GM23338 (cell line): Measurements from ENCODE around the gene ARHGAP12. TPM values are rescaled to one million over a fixed set of nuclear protein-coding genes. Genes with fewer than 3 reads are reported as not detected.
A peak's percentile ranks its signal among the peaks of the same experiment; 100 is the strongest.

ENCODE experiments used
- ATAC-seq: fragments of 200-7000 bp; cut with Tn5 transposase; 3 replicates; pipeline ENCODE4 v1.9.1; 2020
- DNase-seq: peaks from one replicate; pipeline ENCODE4 v3.0.0-alpha.2; 2015; ENCODE audit warnings: low spot score
- H2AFZ ChIP-seq: fragments of 200-600 bp; sonication (generic); 2 replicates; pipeline ENCODE4 v1.8.0; 2016; ENCODE audit warnings: antibody characterized with exemption, mild to moderate bottlenecking, moderate library complexity
- H3F3A ChIP-seq: fragments of 200-600 bp; sonication (generic); replicated peaks from 2 replicates; pipeline ENCODE4 v1.8.0; 2017; ENCODE audit warnings: antibody characterized with exemption, mixed run types, low read depth
- H3K27ac ChIP-seq: fragments of 200-600 bp; sonication (generic); 2 replicates; pipeline ENCODE4 v1.6.1; 2016; ENCODE audit warnings: low read depth
- H3K27me3 ChIP-seq: fragments of 200-600 bp; sonication (generic); 2 replicates; pipeline ENCODE4 v1.8.0; 2016; ENCODE audit warnings: mild to moderate bottlenecking, mixed run types, moderate library complexity; ENCODE audit not compliant: insufficient read depth
- H3K36me3 ChIP-seq: fragments of 200-600 bp; sonication (generic); 2 replicates; pipeline ENCODE4 v1.8.0; 2016; ENCODE audit warnings: mild to moderate bottlenecking; ENCODE audit not compliant: insufficient read depth
- H3K4me1 ChIP-seq: fragments of 200-600 bp; sonication (generic); 2 replicates; pipeline ENCODE4 v1.8.0; 2016; ENCODE audit warnings: mild to moderate bottlenecking, moderate library complexity; ENCODE audit not compliant: insufficient read depth
- H3K4me2 ChIP-seq: fragments of 200-600 bp; sonication (generic); 2 replicates; pipeline ENCODE4 v1.7.1; 2017; ENCODE audit warnings: mixed run types
- H3K4me3 ChIP-seq: fragments of 200-600 bp; sonication (generic); 2 replicates; pipeline ENCODE4 v1.6.1; 2016; ENCODE audit warnings: mixed run types
- H3K79me2 ChIP-seq: fragments of 200-600 bp; sonication (generic); replicated peaks from 2 replicates; pipeline ENCODE4 v1.8.0; 2017; ENCODE audit warnings: mild to moderate bottlenecking; ENCODE audit not compliant: insufficient read depth
- H3K9me2 ChIP-seq: fragments of 200-600 bp; sonication (generic); 2 replicates; pipeline ENCODE4 v1.8.0; 2017; ENCODE audit not compliant: insufficient read depth
- H4K20me1 ChIP-seq: fragments of 200-600 bp; sonication (generic); replicated peaks from 2 replicates; pipeline ENCODE4 v1.8.0; 2017; ENCODE audit warnings: mild to moderate bottlenecking; ENCODE audit not compliant: insufficient read depth
- H3K27ac Mint-ChIP-seq: 2 replicates; pipeline ENCODE4 v1.8.0; 2020; ENCODE audit warnings: inconsistent platforms, mild to moderate bottlenecking, moderate library complexity, mixed read lengths
- H3K27me3 Mint-ChIP-seq: 3 replicates; pipeline ENCODE4 v1.8.0; 2022; ENCODE audit warnings: low read depth, mild to moderate bottlenecking, moderate library complexity, mixed read lengths, inconsistent platforms; ENCODE audit not compliant: insufficient read depth, poor library complexity
- H3K36me3 Mint-ChIP-seq: 3 replicates; pipeline ENCODE4 v1.8.0; 2021; ENCODE audit warnings: low read depth, mild to moderate bottlenecking, inconsistent platforms, moderate library complexity, mixed read lengths
- H3K4me1 Mint-ChIP-seq: 3 replicates; pipeline ENCODE4 v1.8.0; 2020; ENCODE audit warnings: mild to moderate bottlenecking, inconsistent platforms, mixed read lengths
- H3K4me3 Mint-ChIP-seq: 3 replicates; pipeline ENCODE4 v1.8.0; 2021; ENCODE audit warnings: moderate library complexity, mild to moderate bottlenecking, inconsistent platforms, mixed read lengths
- H3K9me3 Mint-ChIP-seq: 3 replicates; pipeline ENCODE4 v1.8.0; 2020; ENCODE audit warnings: moderate library complexity, mild to moderate bottlenecking, inconsistent platforms, mixed read lengths
- CREB1 ChIP-seq: fragments of 250-450 bp; sonication (Bioruptor Pico); IDR thresholded peaks from 2 replicates; pipeline ENCODE4 v1.5.0; 2020; ENCODE audit warnings: low read depth, mild to moderate bottlenecking, moderate library complexity
- ETS1 ChIP-seq: IDR thresholded peaks from 2 replicates; pipeline ENCODE4 v1.6.1; 2016; ENCODE audit warnings: antibody characterized with exemption
- EZH2 ChIP-seq: fragments of 200-600 bp; sonication (generic); IDR thresholded peaks from one replicate; pipeline ENCODE4 v1.8.0; 2017; ENCODE audit warnings: antibody characterized with exemption, mild to moderate bottlenecking, low read depth; ENCODE audit not compliant: unreplicated experiment
- EZH2phosphoT487 ChIP-seq: fragments of 200-600 bp; sonication (generic); IDR thresholded peaks from one replicate; pipeline ENCODE4 v1.8.1; 2018; ENCODE audit warnings: antibody characterized with exemption; ENCODE audit not compliant: unreplicated experiment
- JUNB ChIP-seq: IDR thresholded peaks from one replicate; pipeline ENCODE4 v1.6.1; 2016; ENCODE audit warnings: antibody characterized with exemption; ENCODE audit not compliant: unreplicated experiment
- NANOG ChIP-seq: IDR thresholded peaks from 2 replicates; pipeline ENCODE4 v1.6.1; 2016; ENCODE audit warnings: antibody characterized with exemption, borderline replicate concordance
- POLR2AphosphoS5 ChIP-seq: IDR thresholded peaks from 2 replicates; pipeline ENCODE4 v1.6.1; 2016; ENCODE audit warnings: antibody characterized with exemption, low read depth
- STAT1 ChIP-seq: IDR thresholded peaks from one replicate; pipeline ENCODE4 v1.6.1; 2016; ENCODE audit warnings: antibody characterized with exemption; ENCODE audit not compliant: unreplicated experiment
- ZNF114 ChIP-seq: fragments of 250-450 bp; sonication (Bioruptor Pico); IDR thresholded peaks from 2 replicates; pipeline ENCODE4 v1.5.0; 2020; ENCODE audit warnings: mild to moderate bottlenecking, moderate library complexity
- ZNF331 ChIP-seq: fragments of 250-450 bp; sonication (Bioruptor Pico); IDR thresholded peaks from 2 replicates; pipeline ENCODE4 v1.5.0; 2020; ENCODE audit warnings: low read depth, mild to moderate bottlenecking, moderate library complexity
- ZNF462 ChIP-seq: fragments of 250-450 bp; sonication (Bioruptor Pico); IDR thresholded peaks from 2 replicates; pipeline ENCODE4 v1.5.0; 2020; ENCODE audit warnings: mild to moderate bottlenecking, moderate library complexity
- polyA plus RNA-seq: library from polyadenylated mRNA; unstranded; fragments of >200 nt; fragmentation: Nextera tagmentation; extraction: Ambion mirVana; gene quantifications from 2 replicates; pipeline ENCODE4 v1.2.1, GENCODE V29; 2016
- total RNA-seq: library from RNA; depleted of rRNA; stranded (reverse); fragments of >200 nt; shearing (Covaris generic); gene quantifications from 2 replicates; pipeline ENCODE4 v1.2.3, GENCODE V29; 2014
- TF ChIP-seq, protein P1 (sequence below): IDR thresholded peaks from one replicate; pipeline ENCODE4 v1.6.1; 2018; ENCODE audit warnings: antibody characterized with exemption; ENCODE audit not compliant: unreplicated experiment
- TF ChIP-seq, protein P2 (sequence below), 2 experiments: fragments of 200-600 bp in 1 of 2; sonication (generic) in 1 of 2; conservative IDR thresholded peaks; 2 replicates each; pipeline versions ENCODE4 v1.5.1 to v1.6.1; 2016 to 2017; ENCODE audit warnings: antibody characterized with exemption in 2 of 2, low read depth in 2 of 2, mild to moderate bottlenecking in 2 of 2, moderate library complexity in 1 of 2

The ARHGAP12 gene
- total and polyA plus RNA-seq, 2 experiments from 2014 or later = 27.5 to 50.7 TPM

DNA sequence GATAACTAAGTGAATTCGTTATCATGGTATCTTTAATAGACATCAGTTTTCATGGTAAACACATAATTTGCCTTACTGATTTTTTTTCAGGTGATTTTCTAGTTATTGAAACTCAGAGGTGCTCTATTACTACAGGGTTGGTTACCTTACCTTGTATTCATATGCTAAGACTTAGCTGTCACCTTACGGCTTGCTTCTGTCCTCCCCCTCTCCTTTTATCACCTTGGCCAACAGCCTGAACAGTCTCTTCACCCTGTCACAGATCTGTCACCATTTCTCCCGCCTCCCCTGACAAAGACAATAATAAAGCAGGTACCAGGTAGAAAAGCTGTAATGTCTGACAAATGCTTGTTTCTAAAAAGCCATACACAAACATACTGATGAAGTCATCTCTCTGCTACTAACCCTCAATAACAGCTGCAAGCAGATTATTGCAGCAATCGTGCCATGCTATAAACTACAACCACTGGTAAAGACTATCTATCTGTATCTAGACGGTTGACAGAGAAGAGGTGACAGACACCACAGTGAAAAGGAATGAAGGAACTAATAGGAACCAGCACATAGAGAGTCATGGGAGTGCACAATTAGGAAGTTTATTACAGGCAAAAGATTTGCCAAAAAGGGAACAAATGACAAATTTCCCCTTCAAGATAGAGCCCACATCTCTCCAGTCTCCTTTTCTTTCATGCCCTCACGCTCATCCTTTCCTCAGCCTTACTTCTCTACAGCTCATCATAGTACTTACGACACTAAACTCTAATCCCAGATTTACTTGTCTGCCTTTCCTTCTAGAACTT, 57.2 kb downstream of the ARHGAP12 start:
- ATAC-seq = peak; percentile 70
- H3K4me2 ChIP-seq = peak overlapping the region; percentile 24; the same call in 1 of the 2 replicates
- H4K20me1 ChIP-seq = 0 out of 2 replicates have a peak, but pooled peaks cover 13% of the 10 kb centered on the region

More for the DNA sequence above, 57.2 kb downstream of the ARHGAP12 start:
- no peaks in the 10 kb centered on the region for H3K27me3 Mint-ChIP-seq
- no peaks in the 10 kb centered on the region for H3F3A ChIP-seq
- H3K4me1 ChIP-seq = peaks cover 17% of the 10 kb centered on the region
- H2AFZ ChIP-seq = no peak overlapping the region
- H3K27me3 ChIP-seq = no peaks in the 10 kb centered on the region
- peaks cover 3% of the 10 kb centered on the region; the same call in 2 of the 3 replicates for H3K4me1 Mint-ChIP-seq
- no peaks in the 10 kb centered on the region for H3K9me3 Mint-ChIP-seq
- DNase-seq = no peak
- no peaks in the 10 kb centered on the region for H3K36me3 ChIP-seq
- H3K27ac ChIP-seq = no peak overlapping the region
- no peak overlapping the region for H3K4me3 Mint-ChIP-seq
- H3K36me3 Mint-ChIP-seq = no peaks in the 10 kb centered on the region
- H3K79me2 ChIP-seq = peaks cover 95% of the 10 kb centered on the region
- H3K4me3 ChIP-seq = no peak overlapping the region
- no peak for TF ChIP-seq ZNF114
- no peak for TF ChIP-seq ZNF331 (CRISPR knock-in tag)
- no peak for TF ChIP-seq JUNB
- no peak for TF ChIP-seq EZH2phosphoT487
- no peak for TF ChIP-seq CREB1
- TF ChIP-seq ZNF462 (CRISPR knock-in tag) = no peak
- no peak for TF ChIP-seq ETS1
- TF ChIP-seq, protein P1, sequence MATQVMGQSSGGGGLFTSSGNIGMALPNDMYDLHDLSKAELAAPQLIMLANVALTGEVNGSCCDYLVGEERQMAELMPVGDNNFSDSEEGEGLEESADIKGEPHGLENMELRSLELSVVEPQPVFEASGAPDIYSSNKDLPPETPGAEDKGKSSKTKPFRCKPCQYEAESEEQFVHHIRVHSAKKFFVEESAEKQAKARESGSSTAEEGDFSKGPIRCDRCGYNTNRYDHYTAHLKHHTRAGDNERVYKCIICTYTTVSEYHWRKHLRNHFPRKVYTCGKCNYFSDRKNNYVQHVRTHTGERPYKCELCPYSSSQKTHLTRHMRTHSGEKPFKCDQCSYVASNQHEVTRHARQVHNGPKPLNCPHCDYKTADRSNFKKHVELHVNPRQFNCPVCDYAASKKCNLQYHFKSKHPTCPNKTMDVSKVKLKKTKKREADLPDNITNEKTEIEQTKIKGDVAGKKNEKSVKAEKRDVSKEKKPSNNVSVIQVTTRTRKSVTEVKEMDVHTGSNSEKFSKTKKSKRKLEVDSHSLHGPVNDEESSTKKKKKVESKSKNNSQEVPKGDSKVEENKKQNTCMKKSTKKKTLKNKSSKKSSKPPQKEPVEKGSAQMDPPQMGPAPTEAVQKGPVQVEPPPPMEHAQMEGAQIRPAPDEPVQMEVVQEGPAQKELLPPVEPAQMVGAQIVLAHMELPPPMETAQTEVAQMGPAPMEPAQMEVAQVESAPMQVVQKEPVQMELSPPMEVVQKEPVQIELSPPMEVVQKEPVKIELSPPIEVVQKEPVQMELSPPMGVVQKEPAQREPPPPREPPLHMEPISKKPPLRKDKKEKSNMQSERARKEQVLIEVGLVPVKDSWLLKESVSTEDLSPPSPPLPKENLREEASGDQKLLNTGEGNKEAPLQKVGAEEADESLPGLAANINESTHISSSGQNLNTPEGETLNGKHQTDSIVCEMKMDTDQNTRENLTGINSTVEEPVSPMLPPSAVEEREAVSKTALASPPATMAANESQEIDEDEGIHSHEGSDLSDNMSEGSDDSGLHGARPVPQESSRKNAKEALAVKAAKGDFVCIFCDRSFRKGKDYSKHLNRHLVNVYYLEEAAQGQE = no peak
- no peak for TF ChIP-seq EZH2
- TF ChIP-seq STAT1 = no peak
- TF ChIP-seq, protein P2, sequence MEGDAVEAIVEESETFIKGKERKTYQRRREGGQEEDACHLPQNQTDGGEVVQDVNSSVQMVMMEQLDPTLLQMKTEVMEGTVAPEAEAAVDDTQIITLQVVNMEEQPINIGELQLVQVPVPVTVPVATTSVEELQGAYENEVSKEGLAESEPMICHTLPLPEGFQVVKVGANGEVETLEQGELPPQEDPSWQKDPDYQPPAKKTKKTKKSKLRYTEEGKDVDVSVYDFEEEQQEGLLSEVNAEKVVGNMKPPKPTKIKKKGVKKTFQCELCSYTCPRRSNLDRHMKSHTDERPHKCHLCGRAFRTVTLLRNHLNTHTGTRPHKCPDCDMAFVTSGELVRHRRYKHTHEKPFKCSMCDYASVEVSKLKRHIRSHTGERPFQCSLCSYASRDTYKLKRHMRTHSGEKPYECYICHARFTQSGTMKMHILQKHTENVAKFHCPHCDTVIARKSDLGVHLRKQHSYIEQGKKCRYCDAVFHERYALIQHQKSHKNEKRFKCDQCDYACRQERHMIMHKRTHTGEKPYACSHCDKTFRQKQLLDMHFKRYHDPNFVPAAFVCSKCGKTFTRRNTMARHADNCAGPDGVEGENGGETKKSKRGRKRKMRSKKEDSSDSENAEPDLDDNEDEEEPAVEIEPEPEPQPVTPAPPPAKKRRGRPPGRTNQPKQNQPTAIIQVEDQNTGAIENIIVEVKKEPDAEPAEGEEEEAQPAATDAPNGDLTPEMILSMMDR (conservative IDR thresholded peaks at IDR 0.05; ENCODE audit: low read depth in 2 of 2) = no peak
- no peak for TF ChIP-seq NANOG
- no peak for TF ChIP-seq POLR2AphosphoS5
- no peak overlapping the region for H3K27ac Mint-ChIP-seq
- H3K9me2 ChIP-seq = no peaks in the 10 kb centered on the region
